ENCODE data around the gene PAX5.

Gene PAX5

DNA sequence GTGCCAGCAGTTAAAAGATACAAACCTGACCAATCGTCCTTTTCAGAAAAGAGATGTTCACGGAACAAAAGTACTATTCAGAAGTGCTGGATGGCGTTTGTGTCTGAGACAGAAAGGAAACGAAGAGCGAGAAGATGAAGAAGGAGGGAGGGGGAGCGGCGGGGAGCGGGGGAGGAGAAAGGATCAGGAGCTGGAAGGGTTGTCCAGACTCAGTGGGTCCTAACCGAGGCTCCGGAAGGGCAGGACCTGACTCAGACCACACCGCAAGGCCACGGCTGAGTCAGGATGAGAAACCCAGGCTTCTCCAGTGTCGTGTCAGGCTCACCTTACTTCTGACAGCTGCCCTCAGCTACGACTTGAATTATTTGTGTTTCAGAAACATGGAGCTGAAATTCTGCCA, 46.2 kb downstream of the PAX5 start:
- no peak for DNase-seq

DNA sequence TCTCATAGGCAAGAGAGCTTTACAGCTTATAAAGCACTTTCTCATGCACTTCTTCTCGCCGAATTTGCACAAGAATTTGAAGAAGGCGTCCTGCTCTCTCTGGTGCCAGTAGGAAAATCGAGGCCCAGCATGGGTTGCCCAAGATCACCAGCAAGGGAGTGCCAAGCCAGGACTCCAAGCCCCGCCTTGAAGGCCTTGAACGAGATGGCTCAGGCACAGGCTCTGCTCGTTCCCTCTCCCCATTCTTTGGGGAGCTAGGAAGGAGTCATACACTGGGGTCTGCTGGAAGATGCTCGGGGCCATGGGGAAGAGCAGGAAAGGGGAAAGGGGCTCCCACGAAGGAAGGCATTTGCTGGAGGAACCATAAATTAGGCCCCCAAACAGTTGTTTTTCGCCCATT, 46.7 kb downstream of the PAX5 start:
- no peak for DNase-seq

DNA sequence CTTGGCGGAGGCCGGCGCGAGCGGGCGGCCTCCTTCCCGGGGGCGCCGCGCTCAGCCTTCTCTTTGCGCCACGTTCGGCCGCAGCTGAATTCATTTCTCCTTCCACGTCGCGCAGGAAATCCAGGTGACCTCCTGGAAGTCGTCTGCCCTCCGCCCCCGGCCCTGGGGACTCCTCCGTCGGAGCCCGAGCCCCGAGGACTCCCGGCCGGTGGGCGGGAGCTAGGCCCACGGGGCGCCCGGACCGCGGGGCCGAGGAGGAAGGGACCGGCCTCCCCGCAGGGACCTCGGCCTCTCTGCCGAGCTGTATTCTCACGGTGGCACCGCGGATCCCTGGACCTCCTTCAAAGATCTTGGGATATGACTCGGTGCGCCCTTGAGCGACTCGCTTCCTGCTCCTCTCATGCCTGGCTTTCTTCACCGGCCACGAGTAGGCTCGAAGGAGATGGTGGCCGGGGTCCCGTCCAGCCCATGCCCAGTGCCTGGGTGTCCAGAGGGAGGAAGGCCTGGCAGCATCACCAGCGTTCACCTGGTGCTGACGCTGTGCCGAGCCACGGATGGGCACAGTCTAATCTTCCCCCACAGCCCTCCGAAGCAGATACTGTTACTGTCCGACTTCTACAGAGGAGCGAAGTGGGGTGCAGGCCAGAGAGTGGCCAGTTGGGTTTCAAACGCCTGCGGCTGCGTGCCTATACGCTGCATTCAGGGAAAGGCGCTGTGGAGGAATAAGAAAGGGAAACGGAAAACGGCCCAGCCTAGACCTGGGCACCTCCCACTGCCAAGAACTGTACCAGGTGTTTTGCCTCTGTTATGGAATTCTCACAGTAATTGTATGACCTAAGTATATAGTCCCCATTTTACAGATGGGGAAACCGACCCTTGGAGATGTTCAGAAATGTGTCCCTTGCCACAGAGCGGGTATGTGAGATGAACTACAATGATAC, 47.3 kb downstream of the PAX5 start:
- DNase-seq, result no peak

DNA sequence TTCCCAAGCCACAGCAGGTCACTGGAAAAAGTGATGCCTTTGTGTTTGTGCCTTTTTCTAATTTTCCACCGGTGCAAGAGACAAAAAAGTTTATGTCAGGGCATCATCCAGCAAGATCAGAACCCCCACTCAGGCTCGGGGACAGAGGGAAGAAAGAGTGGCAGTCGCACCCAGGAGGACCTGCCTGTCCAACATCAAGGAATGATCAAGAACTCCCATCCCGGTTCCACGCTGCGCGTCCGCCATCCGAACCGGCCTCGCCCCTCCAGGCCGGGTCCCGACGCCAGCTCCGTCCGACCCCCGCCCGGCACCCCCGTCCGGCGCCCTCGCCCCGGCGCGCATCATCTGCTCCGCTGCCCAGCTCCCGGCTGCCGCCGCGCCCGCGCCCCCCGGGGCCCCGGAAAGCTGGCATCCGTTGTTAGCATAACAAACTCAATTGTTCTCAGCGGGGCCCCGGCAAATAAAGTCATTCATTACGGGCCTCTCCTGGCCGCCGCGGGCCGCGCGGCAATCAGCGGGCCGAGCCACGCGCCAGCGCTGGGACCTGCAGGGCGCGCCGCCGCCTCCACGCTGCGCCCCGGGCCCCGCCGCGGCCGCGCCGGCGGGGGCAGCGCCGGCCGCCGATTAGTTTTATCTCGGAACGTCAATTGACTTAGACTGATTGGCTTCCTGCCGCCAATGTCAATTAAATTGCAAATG, 48.1 kb downstream of the PAX5 start:
- DNase-seq, result no peak

DNA sequence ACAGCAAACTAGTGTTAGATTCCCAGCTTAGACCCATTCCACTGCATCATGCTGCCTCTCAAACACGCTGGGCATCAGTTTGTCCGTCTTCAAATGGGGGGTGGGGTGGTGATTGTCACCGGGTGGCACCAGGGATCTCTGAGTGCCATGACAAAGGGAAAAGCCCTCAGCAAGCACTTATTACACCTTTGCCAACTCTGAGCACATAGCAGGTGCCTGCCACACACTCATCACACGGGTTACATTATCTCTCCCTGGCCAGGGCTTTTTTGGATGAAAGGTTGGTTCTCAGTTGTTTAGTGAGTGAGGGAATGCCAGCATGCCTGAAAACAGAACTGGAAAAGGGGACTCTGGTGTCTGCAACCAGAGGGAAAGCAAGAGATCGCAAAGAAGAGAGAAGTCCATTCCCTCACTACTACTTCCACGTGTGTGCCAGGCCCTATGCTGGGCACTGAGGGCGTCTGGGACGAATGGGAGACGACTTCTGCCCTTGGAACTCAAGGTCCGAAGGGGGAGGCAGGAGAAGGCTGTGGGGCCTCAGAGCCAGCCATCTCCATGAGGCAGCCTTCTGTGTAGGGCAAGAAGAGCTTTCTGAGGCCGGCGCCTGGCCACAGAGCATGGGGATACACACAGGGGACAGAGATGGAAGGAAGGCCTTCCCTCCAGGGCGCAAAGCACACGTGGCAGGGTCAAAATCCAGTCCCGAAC, 48.9 kb downstream of the PAX5 start:
- DNase-seq, result no peak

DNA sequence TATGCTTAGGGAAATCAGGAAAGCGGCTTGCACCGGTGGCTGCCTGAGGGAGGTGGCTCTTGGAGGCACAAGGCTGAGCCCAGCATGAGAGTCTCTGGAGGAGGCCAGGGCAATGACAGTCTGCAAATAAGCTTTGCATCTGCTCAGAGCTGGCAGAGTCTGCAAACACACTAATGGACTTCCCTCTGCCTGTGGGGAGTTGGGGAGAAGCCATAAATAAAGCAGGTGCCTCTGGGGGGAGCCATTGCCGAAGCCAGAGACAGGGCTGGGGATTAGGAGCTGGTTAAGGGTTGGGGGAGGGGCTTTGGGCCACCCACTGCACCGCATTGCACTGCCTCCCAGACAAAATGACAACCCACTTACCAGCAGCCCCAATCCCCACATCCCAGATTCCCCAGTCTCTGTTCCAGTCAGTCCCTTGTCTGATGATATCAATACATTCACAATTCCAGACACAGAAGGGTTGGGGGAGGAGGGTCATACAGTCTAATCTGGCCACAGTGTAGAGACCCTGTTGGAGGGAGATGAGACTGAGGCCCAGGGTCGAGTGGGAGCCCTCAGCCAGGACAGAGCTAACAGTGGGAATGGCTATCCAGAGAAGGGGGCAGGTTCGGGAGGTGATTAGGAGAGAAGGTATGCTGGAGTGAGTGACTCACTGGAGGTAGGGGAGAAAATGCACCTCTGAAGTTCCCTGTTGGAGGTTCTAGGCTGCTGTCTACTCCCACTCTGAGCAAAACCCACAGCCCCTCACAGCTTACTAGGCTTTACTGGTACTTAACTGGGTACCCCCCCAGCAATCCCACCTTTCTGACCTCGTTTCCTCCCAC, 53.7 kb downstream of the PAX5 start:
- DNase-seq, result no peak

DNA sequence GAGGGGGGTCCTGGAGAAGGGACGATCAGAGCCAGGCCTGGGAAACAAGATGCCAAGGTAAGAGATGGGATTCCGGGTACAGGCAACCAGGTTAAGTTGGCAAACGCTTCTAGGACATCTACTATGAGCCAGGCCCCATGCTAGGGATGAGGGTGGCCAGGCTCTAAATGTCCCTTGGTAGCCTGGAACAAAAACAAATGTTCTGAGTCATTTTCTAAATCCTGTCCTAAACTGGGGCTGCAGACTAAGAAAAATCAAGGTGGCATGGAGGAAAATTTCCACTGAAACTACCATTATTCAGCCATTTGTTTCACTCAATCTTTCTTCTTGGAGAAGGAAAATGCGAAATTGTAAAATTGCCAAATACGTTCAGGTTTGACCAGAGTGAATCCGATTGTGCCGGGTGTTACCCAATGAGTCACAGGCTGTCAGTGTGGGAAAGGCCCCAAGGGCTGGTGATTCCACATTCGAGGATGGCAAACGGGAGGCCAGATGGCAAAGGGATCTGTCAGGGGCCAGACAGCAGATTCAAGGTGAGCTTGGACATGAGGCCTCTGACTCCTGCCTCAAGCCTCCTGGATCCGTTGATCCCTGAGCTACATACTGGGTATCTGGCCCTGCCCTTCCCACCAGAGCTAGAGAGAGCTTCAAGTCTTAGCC, 57.6 kb downstream of the PAX5 start:
- no peak for DNase-seq

DNA sequence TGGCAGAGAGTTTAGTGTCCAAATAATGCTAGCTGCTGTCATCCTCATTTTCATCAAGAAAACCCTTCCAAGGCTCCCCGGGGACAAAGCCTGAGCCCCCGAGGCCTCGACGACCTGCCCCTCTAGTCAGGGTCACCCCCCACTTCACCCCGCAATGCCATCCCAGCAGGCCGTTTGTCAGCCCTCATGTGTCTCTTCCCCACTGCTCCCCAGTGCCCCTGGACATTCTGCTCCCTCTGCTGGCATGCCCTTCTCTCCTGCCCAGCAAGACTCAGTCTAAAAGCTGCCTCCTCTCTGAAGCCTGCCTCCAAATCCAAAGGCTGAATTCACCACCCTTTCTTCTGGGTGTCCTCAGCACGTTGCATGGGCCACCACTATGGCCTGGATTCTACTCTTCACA, 59.3 kb downstream of the PAX5 start:
- DNase-seq, result no peak

DNA sequence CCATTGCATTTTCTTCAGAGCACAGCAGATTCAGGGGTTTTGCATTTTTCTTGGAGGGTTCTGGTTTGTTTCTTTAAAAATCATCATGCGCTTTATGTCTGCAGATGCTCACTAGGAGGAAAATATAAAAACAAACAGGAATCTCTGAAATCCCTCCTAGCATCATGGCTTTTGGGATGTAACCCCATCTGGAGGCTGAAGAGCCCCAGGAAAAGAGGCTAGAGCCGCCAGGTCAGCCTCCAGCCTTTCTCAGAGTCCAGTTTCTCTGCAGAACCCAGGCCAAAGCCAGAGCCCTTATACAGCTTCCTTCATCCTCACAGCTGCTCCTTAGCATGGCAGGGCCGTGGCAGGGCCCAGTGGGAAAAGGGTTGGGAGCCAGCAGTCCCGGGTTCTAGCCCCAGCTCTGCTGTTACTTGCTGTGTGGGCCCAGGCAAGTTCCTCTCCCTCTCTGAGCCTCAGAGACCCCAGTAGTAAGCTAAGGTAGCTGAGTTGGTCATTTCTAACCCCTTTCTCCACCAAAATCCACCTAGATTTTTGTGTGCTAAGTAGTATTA, 62.1 kb downstream of the PAX5 start:
- no peak for DNase-seq

DNA sequence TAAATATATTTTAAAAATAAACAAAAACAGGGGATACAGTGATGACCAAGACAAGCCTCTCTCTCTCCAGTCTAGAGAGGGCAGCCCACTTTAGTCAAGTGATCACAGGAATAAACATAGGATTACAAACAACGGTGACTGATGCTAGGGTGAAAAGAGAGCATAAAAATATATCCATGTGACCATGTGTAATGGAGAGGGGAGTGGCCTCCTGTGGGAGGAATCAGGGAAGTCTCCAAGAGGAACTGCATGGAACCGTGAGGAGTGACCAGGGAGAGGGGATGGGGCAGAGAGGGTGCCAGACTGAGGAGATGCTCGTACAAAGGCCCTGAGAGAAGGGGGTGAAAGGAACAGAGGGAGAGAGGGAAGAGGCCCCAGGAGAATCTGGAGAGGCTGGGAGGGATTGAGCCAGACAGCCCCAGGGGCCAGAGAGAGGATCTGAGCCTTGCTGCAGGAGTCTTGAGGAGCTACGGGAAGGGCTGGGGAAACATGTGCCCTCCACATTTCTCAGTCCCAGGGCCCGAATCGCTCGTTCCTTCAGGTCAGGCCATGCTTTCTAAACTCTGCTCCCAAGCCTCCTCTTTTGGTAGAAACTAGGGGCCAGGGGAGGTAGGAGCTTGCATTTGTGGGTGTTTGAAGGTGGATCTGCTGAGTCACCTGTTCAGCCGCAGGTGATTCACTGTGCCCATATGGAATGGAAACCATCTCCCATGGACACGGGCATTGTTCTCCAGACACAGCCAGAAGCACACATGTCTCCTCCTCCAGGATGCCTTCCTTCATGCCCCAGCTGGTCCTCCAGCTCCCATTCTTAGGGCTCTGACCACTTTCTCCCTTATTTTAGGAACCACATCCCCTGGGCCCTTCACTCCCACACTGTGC, 63.8 kb downstream of the PAX5 start:
- DNase-seq, result no peak

DNA sequence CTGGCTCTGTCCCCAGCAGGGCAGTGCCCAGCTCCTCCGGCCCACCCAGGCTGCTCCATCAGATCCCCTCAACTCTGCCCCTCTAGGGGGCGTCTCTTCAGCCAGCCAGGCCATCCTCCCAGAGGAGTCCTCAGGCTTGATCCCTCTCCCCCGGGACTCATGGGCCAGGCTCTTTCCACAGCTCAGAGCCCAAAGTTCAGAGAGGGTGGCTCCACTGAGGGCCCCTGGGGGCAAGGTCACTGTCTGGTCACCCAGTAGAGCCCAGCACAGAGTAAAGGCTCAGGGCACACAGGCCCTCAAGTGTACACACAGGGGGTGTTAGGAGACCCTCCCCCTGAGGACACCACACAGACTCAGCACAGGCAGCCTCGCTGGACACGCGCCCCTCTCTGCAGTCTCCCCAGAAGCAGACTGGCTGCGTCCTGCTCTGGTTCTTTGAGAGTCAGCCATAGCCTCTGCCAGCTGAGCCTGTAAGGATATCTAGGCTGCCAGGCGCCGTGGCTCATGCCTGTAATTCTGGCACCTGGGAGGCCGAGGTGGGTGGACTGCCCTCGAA, 64.8 kb downstream of the PAX5 start:
- no peak for DNase-seq

DNA sequence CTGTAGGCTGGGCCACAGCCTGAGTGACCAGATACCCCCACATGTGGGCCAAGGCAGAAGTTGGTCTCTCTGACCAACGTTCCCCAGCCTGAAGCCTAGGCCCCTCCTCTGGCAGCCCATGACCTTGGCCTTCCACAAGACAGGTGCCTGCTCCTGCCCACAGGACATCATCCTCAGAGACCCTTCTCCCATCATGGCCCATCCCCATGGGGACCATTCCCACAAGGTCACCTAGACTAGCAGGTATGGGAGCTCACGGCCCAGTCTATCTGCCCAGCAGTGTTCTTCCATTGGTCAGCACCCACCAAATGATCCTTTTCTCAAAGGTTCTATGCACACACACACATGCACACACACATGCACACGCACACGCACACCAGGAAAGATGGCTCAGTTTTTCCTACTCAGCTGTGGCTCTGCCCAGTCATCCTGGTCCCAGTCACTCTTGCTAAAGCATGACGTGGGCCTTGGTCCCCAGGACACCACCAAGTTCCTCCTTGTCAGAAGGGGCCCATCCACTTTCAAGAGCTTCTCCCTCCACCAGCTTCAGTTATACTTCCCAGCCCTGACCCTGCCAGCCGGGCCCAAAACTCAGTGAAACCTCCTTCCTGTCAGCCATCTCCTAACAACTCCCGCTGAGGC, 65.4 kb downstream of the PAX5 start:
- no peak for DNase-seq

DNA sequence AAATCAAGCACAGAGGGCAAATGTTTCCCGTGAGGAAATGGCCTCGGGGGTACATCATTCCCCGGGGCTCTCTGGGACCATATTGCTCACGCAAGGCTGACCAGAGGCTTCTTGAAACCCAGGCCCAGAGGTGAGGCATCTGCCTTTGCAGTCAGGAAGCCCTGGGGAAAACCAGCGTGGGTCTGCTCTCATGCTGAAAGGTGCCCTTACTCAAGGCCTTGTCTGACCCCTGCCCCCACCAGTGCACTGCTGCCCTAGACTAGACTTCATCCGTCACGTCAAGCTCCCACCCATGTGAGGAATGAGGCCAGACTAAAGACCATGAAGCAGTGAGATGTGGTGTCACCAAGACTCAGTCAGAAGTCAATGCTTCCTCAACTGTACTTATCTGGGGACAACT, 66.1 kb downstream of the PAX5 start:
- DNase-seq, result no peak

DNA sequence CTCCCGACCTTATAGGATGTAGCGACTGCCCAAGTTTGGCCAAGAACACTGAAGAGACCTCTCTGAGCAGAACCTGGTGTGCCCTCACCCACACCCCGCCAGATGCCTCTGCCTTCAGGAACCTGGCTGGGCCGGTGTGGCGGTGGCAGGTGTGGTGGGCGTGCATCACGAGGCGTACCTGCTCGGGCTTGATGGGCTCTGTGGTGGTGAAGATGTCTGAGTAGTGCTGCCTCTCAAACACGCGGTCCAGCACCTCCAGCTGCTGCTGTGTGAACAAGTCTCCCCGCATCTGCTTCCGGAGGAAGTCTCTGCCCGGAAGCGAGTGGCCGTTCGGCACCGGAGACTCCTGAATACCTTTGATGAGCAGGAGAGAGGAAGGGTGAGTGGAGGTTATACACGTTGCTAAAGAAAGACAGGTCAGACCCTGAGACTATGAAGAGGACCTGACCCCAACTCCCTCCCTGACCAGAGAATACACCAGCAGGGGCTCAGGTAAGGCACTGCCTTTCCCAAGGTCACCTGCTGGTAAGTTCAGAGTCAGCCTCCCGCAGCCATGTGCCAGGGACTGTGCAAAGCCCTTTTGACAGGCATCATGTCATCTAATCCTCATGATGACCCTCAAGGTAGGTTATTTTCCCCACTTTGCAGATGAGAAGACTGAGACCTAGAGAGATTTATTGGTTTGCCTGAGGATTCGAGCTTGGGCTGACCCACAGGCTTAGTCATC, 67.5 kb downstream of the PAX5 start:
- DNase-seq, result no peak

DNA sequence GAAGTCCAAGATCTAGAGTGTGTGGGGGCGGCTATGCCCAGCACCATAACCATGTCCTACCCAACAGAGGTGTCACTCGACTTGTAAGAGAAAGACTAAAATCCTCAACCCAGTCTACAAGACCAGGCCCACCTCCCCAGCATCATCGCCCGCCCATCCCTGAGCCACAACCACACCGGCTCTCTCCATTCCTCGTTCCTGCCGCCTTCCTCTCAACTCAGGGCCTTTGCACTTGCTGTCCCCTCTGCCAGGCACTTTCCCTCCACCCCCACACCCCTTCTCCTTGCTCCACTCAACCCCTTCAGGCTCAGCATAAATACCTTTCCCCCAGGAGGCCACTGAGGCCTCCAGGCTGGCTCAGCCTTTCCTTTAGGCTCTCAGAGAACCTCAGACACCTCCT, 69.3 kb downstream of the PAX5 start:
- no peak for DNase-seq

DNA sequence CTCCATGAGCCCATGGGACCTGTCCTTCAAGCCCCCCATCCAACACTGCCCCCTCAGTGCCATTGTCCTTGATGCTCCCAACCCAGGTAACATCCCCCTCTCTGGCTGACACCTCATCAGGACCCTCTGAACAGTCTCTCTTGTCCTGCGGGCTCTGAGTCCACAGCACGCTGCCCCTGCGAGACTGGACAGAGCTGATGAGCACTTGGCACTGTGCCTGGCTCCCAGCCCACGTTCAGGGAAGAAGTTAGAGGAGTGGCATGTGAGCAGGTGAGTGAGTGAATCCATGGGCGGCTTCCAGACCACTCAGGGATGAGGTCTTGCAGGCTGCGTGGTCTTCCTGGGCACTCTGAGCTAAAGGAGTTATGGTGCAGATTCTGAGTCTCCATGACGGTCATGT, 70.7 kb downstream of the PAX5 start:
- no peak for DNase-seq

DNA sequence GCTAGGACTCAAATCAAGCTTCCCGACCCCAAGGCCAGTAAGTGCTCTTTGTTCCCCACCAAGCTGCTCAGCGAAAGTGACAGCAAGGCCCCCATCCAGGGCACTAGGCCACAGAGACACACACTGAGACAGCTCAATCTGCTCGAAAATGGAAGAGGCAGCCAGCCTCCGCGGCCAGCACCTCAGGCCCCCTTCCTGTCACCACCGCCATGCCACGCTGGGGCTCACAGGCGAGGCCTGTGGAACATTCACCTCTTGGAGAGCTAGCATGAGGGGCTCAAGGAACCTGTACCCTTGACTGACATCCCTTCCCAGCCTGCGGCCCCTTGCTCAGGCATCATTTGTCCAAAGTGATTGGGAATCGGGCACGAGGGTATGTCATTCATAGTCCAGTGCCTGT, 71.4 kb downstream of the PAX5 start:
- no peak for DNase-seq
